Thoracic aorta (tissue), 2 donors: ENCODE measurements around the gene SIRPG. TPM values are rescaled to one million over a fixed set of nuclear protein-coding genes. Genes with fewer than 3 reads are reported as not detected.
"Not testable (repeated sequence)": the region's sequence is repeated elsewhere in the genome, so short reads cannot be mapped to it uniquely, and the experiment has no call there.

Source experiments
- ATAC-seq: fragments of 150-250 bp; one replicate; pipeline ENCODE4 v1.8.0; 2017; ENCODE audit warnings: low read depth; ENCODE audit not compliant: insufficient number of reproducible peaks, low FRiP score
- DNase-seq: peaks from one replicate; pipeline ENCODE4 v3.0.0-alpha.2; 2020; ENCODE audit warnings: low spot score
- H3K27ac ChIP-seq, 2 donors: fragments of 200-600 bp; sonication (generic); 1 replicate in 1 of 2; 2 replicates in 1 of 2; pipeline ENCODE4 v1.5.1; 2016; ENCODE audit warnings: mild to moderate bottlenecking in 2 of 2, moderate library complexity in 2 of 2
- H3K27me3 ChIP-seq: fragments of 200-600 bp; sonication (generic); replicated peaks from 2 replicates; pipeline ENCODE4 v1.6.0; 2016; ENCODE audit warnings: mild to moderate bottlenecking; ENCODE audit not compliant: insufficient read depth
- H3K36me3 ChIP-seq: fragments of 200-600 bp; sonication (generic); one replicate; pipeline ENCODE4 v1.5.1; 2016
- H3K4me1 ChIP-seq, 2 donors: fragments of 200-600 bp; sonication (generic); 1 replicate in 1 of 2; 2 replicates in 1 of 2; pipeline versions ENCODE4 v1.5.1 to v1.6.0; 2016; ENCODE audit warnings: low read depth in 2 of 2, mild to moderate bottlenecking in 1 of 2; ENCODE audit not compliant: control insufficient read depth in 1 of 2
- H3K4me3 ChIP-seq: fragments of 200-600 bp; sonication (generic); 2 replicates; pipeline ENCODE4 v1.5.1; 2016; ENCODE audit warnings: mild to moderate bottlenecking
- H3K9me3 ChIP-seq: fragments of 200-600 bp; sonication (generic); 2 replicates; pipeline ENCODE4 v1.5.1; 2016
- total RNA-seq, 2 donors: library from RNA; depleted of rRNA; stranded (reverse); fragments of >200 nt; gene quantifications; one replicate each; pipeline versions ENCODE4 v1.1.0 to v1.2.3, GENCODE V29; 2016
- TF ChIP-seq, protein P1 (sequence below): fragments of 200-600 bp; sonication (generic); IDR thresholded peaks from one replicate; pipeline ENCODE4 v1.5.1; 2019; ENCODE audit warnings: antibody characterized with exemption

The SIRPG gene
- total RNA-seq, 2 donors from 2014 or later: 3.8 TPM; not detected in 1

DNA sequence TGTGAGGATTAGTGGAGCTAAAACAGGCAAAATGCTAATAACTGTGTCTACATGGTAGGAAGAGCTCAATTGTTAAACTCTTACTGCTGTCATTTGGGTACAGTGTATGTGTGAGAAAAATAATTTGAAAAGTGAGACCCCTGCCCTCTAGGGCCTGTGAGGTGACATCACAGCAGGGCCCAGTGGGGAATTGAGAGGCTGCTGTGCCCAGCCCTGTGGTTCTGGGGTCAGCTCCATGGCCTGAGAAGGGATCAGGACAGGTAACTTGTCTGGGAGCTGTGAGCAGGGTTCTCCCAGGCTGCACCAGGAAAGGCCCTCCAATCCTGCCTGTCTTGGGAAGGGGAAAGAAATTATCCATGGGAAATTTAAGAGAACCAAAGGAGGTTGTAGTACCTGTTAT lies 39.1 kb downstream of the SIRPG start:
- Histone ChIP-seq H3K9me3 (peaks cover 5% of the 10 kb centered on the region), H3K27me3 (no peaks in the 10 kb centered on the region), H3K4me3 (no peak overlapping the region), H3K36me3 (no peaks in the 10 kb centered on the region), H3K27ac (no peak overlapping the region), H3K4me1 (no peaks in the 10 kb centered on the region)
- TF ChIP-seq, protein P1, sequence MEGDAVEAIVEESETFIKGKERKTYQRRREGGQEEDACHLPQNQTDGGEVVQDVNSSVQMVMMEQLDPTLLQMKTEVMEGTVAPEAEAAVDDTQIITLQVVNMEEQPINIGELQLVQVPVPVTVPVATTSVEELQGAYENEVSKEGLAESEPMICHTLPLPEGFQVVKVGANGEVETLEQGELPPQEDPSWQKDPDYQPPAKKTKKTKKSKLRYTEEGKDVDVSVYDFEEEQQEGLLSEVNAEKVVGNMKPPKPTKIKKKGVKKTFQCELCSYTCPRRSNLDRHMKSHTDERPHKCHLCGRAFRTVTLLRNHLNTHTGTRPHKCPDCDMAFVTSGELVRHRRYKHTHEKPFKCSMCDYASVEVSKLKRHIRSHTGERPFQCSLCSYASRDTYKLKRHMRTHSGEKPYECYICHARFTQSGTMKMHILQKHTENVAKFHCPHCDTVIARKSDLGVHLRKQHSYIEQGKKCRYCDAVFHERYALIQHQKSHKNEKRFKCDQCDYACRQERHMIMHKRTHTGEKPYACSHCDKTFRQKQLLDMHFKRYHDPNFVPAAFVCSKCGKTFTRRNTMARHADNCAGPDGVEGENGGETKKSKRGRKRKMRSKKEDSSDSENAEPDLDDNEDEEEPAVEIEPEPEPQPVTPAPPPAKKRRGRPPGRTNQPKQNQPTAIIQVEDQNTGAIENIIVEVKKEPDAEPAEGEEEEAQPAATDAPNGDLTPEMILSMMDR: no peak
- no peak for ATAC-seq
- no peak for DNase-seq

DNA sequence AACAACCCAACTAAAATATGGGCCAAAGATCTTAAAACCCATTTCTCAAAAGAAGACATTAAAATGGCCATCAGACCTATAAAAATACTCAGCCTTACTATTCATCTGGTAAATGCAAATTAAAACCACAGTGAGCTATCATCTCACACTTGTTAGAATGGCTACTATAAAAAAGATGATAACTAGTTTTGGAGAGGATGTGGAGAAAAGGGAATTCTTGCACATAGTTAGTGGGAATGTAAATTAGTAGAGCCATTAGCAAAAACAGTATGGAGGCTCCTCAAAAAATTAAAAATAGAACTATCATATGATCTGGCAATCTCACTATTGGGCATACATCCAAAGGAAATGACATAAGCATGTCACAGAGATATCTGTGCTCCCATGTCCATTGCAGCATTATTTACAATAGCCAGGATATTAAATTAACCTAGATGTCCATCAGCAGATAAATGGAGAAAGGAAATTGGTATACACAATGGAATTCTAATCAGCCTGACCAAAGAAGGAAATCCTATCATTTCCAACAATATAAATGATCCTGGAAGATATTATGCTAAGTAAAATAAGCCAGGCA lies 40.6 kb downstream of the SIRPG start:
- DNase-seq (no peak), ATAC-seq (no peak)
- H3K27me3 ChIP-seq: no peaks in the 10 kb centered on the region

DNA sequence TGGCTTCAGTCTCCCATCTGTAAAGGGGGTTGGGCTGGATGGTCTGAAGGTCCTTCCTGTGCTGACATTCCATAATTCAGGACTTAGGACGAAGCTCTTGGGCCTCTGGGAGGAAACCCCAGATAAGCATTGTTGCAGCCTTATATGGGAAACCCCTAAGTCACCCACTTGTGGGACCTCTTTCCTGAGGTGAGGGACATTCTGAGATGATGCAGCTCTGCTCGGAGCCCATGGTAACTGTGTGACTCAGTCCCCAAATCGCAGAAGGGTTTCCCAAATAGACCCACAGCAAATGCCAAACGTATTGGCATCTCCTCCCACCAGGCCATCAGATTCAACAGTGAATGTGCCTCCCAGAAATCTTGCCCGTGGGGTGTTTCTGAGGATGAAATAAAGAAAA lies 47.2 kb downstream of the SIRPG start:
- H3K27ac ChIP-seq, H3K27me3 ChIP-seq, DNase-seq, H3K36me3 ChIP-seq, ATAC-seq, H3K4me1 ChIP-seq, H3K9me3 ChIP-seq, H3K4me3 ChIP-seq: not testable (repeated sequence)

More for the DNA sequence above, 40.6 kb downstream of the SIRPG start:
- TF ChIP-seq, protein P1: no peak
- Histone ChIP-seq H3K27ac (no peak overlapping the region), H3K36me3 (no peaks in the 10 kb centered on the region), H3K4me1 (no peaks in the 10 kb centered on the region), H3K4me3 (no peak overlapping the region), H3K9me3 (peaks cover 5% of the 10 kb centered on the region)

DNA sequence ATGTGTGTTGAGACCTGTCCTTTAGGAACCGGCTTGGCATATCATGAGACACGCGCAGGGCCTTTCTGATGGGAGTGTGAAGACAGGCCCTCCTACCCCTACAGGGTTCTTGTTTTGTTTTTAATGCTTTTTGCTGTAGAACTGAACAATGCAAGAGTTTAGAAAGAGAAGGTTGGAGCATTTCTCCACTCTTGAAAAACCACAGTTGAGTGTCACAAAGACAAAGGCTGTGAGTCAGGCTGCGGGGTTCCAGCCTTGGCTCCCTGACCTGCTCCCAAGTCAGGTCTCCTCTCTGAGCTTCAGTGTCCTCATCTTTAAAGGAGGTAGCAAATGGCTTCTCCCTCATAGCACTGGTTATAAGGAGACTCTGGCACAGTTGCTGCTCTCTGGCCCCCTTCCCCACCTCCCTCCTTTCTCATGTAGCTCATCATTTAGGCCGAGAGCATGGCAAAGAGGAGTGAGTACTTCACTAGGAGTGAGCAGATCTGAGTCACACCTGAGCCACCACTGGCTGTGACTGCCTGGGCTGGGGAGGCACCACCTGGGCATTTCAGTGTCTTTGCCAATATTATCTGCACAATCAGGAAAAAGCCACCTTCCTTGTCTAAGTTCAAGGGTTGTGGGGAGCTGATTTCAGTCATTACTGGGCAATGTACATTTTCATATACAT lies 48.8 kb downstream of the SIRPG start:
- H3K4me1 ChIP-seq, ATAC-seq, H3K9me3 ChIP-seq, H3K36me3 ChIP-seq, H3K4me3 ChIP-seq, H3K27ac ChIP-seq, H3K27me3 ChIP-seq, DNase-seq: not testable (repeated sequence)

DNA sequence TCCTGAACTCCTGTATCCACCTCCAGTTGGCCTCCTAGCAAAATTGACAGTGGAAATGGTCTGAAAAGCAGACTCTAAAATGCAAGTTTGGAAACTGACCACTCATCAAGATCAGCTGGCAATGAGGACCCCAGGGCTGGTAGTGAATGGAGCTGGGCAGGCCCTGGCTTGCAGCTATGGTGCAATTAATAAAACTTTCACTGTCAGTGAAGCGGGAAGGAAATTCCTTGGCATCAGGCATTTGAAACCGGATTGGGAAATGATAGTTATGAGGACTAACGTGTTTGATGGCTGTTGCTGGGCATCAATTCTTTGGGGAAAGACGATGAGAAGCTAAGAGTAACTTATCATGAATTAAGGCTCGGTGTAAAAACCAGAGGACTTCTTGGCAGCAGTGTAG lies 56.8 kb downstream of the SIRPG start:
- H3K9me3 ChIP-seq: no peaks in the 10 kb centered on the region

DNA sequence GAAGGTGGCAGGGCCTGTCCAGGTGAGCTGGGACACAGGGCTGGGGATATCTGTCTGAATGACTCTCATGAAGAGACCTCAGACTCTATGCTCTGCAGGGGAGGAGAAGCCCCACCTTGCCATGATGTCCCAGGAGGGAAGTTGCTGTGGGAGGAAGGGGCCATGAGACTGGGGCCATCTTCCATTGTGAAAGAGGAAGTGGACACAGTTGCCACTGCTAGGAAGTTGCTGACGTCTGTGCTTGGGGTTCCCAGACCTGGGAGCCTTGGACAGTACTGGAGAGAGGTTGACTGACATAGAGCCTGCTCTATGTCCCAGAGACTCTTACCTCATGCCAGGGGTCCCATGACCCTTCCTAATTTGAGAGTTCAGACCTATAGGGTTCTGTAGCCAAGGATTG lies 62.2 kb downstream of the SIRPG start:
- no peak overlapping the region for H3K27ac ChIP-seq
- no peaks in the 10 kb centered on the region for H3K36me3 ChIP-seq
- no peaks in the 10 kb centered on the region for H3K4me1 ChIP-seq
- DNase-seq: no peak
- no peaks in the 10 kb centered on the region for H3K27me3 ChIP-seq
- H3K9me3 ChIP-seq: no peaks in the 10 kb centered on the region
- TF ChIP-seq, protein P1: no peak
- no peak for ATAC-seq
- no peak overlapping the region for H3K4me3 ChIP-seq

More for the DNA sequence above, 56.8 kb downstream of the SIRPG start:
- ATAC-seq (no peak), DNase-seq (no peak)
- TF ChIP-seq, protein P1: no peak
- Histone ChIP-seq H3K36me3 (no peaks in the 10 kb centered on the region), H3K4me1 (no peaks in the 10 kb centered on the region), H3K27ac (no peak overlapping the region), H3K4me3 (no peak overlapping the region), H3K27me3 (no peaks in the 10 kb centered on the region)
